ENCODE results near the gene ABLIM2. TPM values are rescaled to one million over a fixed set of nuclear protein-coding genes. Genes with fewer than 3 reads are reported as not detected.
A peak's percentile ranks its signal among the peaks of the same experiment; 100 is the strongest.

The ABLIM2 gene
- total and polyA plus RNA-seq, 2 of the 13 experiments (the other 11 are each of a cell fraction or from before 2014, with no cell fraction given), result 0.20 to 0.37 TPM

DNA sequence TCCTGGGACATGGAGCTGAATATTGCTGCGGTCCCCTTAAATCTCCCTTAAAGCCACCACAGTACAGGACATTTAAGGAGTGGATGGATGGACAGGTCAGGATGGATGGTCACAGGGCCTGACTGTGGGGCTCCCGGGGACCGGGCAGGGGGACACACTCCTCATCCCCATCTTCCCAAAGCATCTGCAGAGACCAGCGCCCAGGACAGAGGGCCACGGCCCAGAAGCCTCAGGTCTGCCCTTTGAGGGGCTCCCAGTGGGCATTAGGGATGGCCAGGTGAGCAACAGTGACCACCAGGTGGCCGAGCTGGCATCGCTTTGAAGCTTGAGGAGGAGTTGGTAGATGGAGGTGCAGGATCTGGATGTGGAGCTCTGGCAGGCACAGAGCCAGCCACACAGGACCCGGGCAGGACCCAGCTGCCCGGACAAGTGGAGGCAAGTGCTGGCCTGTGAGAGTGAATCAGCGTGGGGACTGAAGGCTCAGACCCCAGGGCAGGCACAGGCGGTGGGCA lies 51.4 kb downstream of the ABLIM2 start:
- no peak overlapping the region for H3K27ac ChIP-seq (ENCODE audit: extremely low read length, insufficient read depth, low read length)
- ATAC-seq (no peak), DNase-seq (ENCODE audit: low spot score) (no peak), FAIRE-seq (no peak)
- no peak overlapping the region for H3K4me2 ChIP-seq (ENCODE audit: low read depth, low read length)
- H3K36me3 ChIP-seq (replicated peaks in 1 of 2; ENCODE audit: control insufficient read depth in 1 of 2, insufficient read depth in 2 of 2, low read length in 2 of 2), result no peaks in the 10 kb centered on the region
- peaks cover 9 to 76% of the 10 kb centered on the region in 2 experiments for H3K27me3 ChIP-seq (ENCODE audit: control insufficient read depth in 1 of 2, insufficient read depth in 2 of 2, low read length in 2 of 2)
- no TSS peak for BruUV-seq (replicated peaks)
- H3K79me2 ChIP-seq (ENCODE audit: insufficient read depth, low read length), result no peaks in the 10 kb centered on the region
- no peak overlapping the region for H3K4me3 ChIP-seq (replicated peaks in 1 of 3; ENCODE audit: insufficient read depth in 1 of 3, low read depth in 2 of 3, low read length in 3 of 3)
- ChIA-PET CTCF (ENCODE audit: low intra/inter-chr PET ratio, low total read pairs) (no interaction called here), POLR2A (no interaction called here)
- no peak overlapping the region for H3K9ac ChIP-seq (ENCODE audit: insufficient read depth, low read depth, low read length)
- in situ Hi-C loops (cut with HindIII; ENCODE audit: extremely low pct_ligation_motif_present, low pct_unique_long_range_greater_than_20kb), result no loop called here
- H2AFZ ChIP-seq (ENCODE audit: low read length), result no peak overlapping the region
- H3K4me1 ChIP-seq (ENCODE audit: insufficient read depth, low read length), result peaks cover 13% of the 10 kb centered on the region
- H4K20me1 ChIP-seq (ENCODE audit: insufficient read depth, low read length), result no peaks in the 10 kb centered on the region
- 29% methylated on average over 7 of the region's 11 CpGs for WGBS (ENCODE audit: low lambda C conversion rate)
- intact Hi-C loops (cut with micrococcal nuclease; ENCODE audit: unreplicated experiment), result no loop called here
- 0 out of 2 replicates have a peak, but pooled peaks cover 4% of the 10 kb centered on the region for H3K9me3 ChIP-seq (ENCODE audit: low read length)
- TF ChIP-seq ZNF775 (CRISPR knock-in tag; IDR thresholded peaks at IDR 0.05; ENCODE audit: borderline replicate concordance) (no peak), EZH2 (conservative IDR thresholded peaks at IDR 0.05; ENCODE audit: low read depth, low read length) (no peak), ZNF329 (CRISPR knock-in tag; IDR thresholded peaks at IDR 0.05; ENCODE audit: low read depth) (no peak), MLLT10 (CRISPR knock-in tag; IDR thresholded peaks at IDR 0.05) (no peak), NFIC (IDR thresholded peaks at IDR 0.05; ENCODE audit: low read length) (no peak), ZFP37 (CRISPR knock-in tag; IDR thresholded peaks at IDR 0.05; ENCODE audit: borderline replicate concordance) (no peak), TAF1 (CRISPR knock-in tag; IDR thresholded peaks at IDR 0.05) (no peak)

DNA sequence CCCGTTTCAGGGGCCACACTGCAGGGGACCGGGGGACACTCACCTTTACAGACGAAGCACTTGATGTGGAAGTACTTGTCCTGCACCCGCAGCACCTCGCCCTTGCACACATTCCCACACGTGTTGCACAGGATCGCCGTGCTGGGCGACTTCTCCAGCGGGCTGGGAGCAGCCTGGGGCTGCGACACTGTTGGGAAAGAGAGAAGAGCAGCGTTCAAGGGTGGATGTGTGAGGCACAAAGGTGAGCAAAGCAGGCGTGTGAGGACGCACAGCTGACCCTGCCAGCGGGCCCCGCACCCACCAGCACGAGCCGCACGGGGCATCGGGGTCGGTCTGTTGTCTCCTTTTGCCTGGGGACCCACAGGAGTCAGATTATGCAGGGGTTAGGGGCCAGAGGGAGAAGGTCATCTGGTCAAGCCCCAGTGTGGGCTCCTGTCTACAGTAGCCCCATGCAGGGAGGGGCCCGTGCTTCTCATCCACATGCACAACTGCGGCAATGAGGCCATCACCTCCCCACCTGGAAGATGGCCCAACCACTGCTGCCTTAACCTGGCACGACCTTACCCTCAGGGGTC lies 52.1 kb downstream of the ABLIM2 start:
- TF ChIP-seq ZNF556 (CRISPR knock-in tag; IDR thresholded peaks at IDR 0.05; ENCODE audit: borderline replicate concordance) (peak; percentile 98), POLR2G (IDR thresholded peaks at IDR 0.05; ENCODE audit: low read depth, low read length) (no peak)
- WGBS (ENCODE audit: low lambda C conversion rate), result 38% methylated on average over 16 of the region's 24 CpGs
- H4K20me1 ChIP-seq (ENCODE audit: insufficient read depth, low read length), result no peaks in the 10 kb centered on the region
- in situ Hi-C loops (cut with HindIII; ENCODE audit: extremely low pct_ligation_motif_present, low pct_unique_long_range_greater_than_20kb), result no loop called here
- no peaks in the 10 kb centered on the region for H3K79me2 ChIP-seq (ENCODE audit: insufficient read depth, low read length)
- no peak overlapping the region for H3K4me3 ChIP-seq (replicated peaks in 1 of 3; ENCODE audit: insufficient read depth in 1 of 3, low read depth in 2 of 3, low read length in 3 of 3)
- H3K9ac ChIP-seq (ENCODE audit: insufficient read depth, low read depth, low read length), result no peak overlapping the region
- no peak for FAIRE-seq
- DNase-seq (ENCODE audit: low spot score), result no peak
- peaks cover 10% of the 10 kb centered on the region for H3K4me1 ChIP-seq (ENCODE audit: insufficient read depth, low read length)
- no peaks in the 10 kb centered on the region for H3K36me3 ChIP-seq (replicated peaks in 1 of 2; ENCODE audit: control insufficient read depth in 1 of 2, insufficient read depth in 2 of 2, low read length in 2 of 2)
- H2AFZ ChIP-seq (ENCODE audit: low read length), result no peak overlapping the region
- intact Hi-C loops (cut with micrococcal nuclease; ENCODE audit: unreplicated experiment), result no loop called here
- no peak overlapping the region for H3K4me2 ChIP-seq (ENCODE audit: low read depth, low read length)
- ChIA-PET CTCF (ENCODE audit: low intra/inter-chr PET ratio, low total read pairs) (no interaction called here), POLR2A (no interaction called here)
- no peak for ATAC-seq
- peaks cover 9 to 83% of the 10 kb centered on the region in 2 experiments for H3K27me3 ChIP-seq (ENCODE audit: control insufficient read depth in 1 of 2, insufficient read depth in 2 of 2, low read length in 2 of 2)
- no peak overlapping the region for H3K27ac ChIP-seq (ENCODE audit: extremely low read length, insufficient read depth, low read length)
- BruUV-seq (replicated peaks), result no TSS peak
- 0 out of 2 replicates have a peak, but pooled peaks cover 4% of the 10 kb centered on the region for H3K9me3 ChIP-seq (ENCODE audit: low read length)

Measured in HepG2 (cell line).